ENCODE results near the gene CXADR.
"Not testable (repeated sequence)": the region's sequence is repeated elsewhere in the genome, so short reads cannot be mapped to it uniquely, and the experiment has no call there.

Gene CXADR

DNA sequence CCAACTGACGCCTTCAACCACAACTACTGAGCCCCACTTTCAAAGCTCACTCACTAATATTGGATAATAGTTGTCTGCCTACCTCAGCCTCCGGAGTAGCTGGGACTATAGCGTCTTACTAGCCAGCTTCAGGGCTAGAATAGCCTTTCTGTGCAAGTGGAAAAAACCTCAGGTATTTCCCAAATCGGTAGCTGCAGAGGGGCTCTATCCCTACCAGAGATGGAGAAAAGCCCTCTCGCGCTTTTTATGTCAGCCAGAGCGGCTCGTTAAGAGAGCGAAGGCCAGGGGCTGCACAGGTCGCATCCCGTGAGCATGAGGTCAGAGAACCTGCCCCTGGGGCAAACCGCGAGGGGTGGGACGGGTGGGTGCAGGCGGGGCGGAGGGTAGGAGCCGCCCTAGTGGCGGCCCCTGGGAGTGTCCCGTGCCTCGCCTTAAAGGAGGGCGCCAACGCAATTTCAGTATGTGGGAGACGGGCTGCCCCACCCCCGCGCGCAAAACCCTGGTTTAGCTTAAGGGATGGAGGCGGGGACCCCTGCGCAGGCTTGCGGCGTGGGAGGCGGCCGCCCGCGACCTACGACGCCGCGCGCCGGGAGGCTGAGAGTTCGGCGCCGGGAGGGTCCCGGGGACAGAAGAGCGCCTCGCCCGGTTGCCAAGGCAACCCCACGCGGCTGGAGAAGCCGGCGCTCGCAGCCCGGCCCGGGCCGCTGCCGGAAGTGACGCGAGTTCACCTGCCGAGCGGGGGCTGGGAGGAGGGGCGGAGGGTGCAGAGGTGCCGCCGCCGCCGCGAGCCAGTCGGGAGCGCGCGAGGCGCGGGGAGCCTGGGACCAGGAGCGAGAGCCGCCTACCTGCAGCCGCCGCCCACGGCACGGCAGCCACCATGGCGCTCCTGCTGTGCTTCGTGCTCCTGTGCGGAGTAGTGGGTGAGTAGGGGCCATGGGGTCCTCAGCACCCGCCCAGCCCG, at the start of gene CXADR:
CXADR (plus strand) TSS at position 791 of the 961 bp plus-strand sequence; CDS start at position 878, 87 bp downstream.
- DNase-seq, result peak; percentile 32 to 60 (median 44)

DNA sequence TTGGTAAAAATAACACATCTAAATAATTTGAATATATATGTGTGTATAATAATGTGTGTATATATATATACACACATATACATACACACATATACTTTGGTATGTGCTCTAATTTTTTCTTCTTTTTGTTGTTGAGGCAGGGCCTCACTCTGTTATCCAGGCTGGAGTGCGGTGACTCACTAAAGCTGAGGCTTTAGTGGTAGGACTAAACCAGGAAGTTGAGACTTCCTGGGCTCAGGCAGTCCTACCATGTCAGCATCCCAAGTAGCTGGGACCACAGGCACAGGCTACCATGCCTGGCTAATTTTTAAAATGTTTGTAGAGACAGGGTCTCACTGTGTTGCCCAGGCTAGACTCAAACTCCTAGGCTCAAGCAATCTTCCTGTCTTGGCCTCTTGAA, 46.7 kb upstream of the CXADR start:
- DNase-seq, result no peak

DNA sequence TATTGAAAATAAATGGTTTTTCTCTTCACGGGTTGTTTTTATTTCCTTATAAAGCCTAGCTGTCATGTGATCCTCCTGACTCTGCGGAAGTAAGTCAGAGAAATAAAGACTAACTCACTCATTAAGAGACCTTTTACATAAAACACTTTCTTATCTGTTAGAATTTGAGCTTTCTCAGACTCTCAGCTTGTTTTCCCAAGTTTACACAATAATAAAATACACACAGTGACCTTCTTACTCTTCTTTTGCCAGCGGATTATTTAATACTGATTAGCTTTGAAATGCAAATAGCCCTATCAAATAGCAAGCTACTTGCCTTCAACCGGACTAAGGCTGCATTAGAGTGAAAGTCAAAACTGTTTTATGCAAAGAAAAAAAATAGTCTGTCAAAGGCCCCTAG, 45.5 kb upstream of the CXADR start:
- no peak for DNase-seq

DNA sequence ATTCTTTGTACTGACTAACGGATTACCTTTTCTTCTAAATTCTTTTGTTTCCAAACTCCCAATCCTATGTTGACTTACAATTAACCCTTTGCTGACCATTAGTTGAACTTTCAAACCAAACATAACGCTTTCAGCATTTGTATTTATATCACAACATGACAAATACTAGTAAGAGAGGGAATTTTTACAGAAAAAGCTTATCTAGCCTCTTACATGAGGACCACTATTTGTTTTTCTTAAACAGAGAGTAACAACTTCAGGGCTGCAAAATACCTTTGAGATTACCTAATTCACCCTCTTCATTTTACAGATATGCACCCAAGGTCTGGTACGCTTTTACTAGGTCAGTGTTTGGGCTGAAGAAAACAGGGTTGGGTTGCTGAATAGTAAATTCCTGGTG, 45.0 kb upstream of the CXADR start:
- no peak for DNase-seq

DNA sequence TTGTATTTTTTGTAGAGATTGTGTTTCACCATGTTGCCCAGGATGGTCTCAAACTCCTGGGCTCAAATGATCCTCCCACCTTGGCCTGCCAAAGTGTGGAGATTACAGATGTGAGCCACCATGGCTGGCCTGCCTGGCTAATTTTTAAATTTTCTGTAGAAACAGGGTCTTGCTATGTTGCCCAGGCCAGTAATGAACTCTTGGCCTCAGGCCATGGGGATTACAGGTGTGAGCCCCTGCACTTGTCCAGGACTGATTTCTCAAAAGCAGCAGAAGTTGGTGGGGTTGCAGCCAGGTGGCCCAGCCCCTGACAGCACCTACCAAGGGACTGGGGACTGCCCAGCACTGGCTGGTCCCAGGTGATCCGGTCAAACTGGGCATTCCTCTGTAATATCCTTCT, 44.1 kb upstream of the CXADR start:
- DNase-seq, result no peak

DNA sequence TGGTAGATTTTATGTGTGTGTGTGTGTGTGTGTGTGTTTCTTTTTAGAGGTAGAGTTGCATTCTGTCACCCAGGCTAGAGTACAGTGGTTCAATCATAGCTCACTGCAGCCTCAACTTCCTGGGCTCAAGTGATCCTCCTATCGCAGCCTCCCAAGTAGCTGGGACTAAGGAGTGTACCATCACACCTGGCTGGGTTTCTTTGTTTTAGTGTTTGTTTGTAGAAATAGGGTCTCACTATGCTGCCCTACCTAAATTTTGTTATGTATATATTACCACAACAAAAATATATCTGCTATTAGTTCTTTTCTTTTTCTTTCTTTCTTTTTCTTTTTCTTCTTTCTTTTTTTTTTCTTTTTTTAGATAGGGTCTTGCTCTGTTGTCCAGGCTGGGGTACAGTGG, 43.1 kb upstream of the CXADR start:
- no peak for DNase-seq

DNA sequence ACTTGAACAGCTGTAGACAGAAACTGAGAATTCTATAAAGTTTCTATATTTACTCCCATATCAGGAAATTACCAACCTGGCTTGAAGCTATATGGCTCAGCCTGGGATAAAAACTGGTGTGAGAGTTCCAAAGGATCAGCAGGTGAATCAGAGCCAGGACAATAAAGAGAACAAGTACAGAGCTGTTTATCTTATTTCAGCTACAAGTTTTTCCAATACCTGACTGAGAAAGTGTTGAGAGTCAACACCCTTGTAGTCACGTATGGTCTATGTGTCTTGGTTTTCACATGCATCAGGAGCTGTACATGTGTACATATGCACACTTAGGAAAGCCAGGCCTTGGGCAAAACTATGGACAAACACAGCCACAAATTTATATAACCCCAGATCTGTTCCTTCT, 40.7 kb upstream of the CXADR start:
- DNase-seq, result no peak

DNA sequence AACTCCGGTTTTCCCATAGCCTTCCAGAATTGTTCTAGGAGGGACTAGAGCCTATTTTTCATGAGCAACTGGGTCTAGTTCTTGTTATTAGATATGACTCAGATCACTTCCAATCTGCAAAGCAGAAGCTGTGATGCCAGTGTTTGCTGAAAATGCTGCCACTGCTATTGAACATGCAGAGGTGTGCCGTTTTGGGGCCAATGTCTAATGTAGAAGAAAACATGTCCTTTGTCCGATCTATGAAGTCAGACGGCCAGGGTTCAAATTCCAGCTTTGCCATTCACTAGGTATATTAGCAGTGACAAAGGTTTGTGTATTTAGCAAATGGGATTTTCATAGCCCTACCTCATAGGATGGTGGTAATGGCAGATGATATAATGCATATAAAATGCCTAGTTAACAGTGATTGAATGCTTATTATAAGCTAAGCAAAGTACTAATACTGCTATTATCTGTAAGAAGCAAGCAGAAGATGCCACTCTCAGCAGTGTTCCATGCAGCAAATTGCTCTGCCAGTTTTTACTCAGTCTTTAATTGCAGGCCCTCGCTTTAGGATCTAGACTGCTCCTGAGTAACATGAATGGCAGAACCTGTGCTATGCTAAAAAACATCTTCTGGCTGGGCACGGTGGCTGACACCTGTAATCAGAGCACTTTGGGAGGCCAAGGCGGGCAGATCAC, 40.1 kb upstream of the CXADR start:
- no peak for DNase-seq

DNA sequence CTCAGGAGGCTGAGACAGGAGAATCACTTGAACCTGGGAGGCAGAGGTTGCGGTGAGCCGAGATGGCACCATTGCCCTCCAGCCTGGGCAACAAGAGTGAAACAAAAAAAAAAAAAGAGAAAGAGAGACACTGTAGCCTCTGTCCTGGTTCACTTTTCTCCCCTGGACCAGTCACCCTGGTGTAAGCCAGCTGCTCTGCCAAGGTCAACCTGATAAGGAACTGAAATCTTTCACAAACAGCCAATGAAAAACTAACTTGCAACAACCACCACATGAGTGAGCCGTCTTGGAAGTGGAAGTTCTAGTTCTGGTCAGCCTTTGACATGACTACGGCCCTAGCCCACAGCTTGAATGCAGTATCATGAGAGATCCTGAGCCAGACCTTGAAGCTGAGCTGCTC, 36.8 kb upstream of the CXADR start:
- DNase-seq, result no peak

DNA sequence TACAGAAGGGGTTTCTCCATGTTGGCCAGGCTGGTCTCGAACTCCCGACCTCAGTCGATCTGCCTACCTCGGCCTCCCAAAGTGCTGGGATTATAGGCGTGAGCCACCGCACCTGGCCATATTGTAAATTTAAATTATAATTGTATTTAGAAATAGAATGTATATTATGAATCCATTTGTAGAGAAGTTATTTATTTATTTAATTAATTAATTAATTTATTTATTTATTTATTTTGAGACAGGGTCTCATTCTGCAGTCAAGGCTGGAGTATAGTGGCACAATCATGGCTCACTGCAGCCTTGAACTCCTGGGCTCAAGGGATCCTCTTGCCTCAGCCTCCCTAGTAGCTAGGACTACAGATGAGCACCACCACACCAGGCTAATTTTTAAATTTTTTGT, 34.7 kb upstream of the CXADR start:
- DNase-seq, result not testable (repeated sequence)

DNA sequence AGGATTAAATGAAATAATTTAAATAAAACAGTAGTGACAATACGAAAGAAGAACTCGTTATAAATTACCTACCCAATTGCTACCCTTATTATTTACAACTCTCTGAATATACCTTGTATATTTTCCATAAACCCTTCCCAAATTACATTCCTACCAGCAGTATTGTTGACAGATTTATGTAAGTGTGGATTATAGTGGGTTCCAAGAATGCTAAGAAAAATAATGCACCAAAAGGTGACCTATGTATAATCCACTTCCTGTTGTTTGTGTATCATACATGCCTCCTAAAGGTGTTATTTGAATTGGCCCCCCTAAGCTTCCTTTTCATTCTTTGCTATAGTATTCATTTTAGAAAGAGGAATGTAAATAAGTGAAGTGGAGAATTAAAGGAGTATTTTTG, 33.2 kb upstream of the CXADR start:
- DNase-seq, result no peak

DNA sequence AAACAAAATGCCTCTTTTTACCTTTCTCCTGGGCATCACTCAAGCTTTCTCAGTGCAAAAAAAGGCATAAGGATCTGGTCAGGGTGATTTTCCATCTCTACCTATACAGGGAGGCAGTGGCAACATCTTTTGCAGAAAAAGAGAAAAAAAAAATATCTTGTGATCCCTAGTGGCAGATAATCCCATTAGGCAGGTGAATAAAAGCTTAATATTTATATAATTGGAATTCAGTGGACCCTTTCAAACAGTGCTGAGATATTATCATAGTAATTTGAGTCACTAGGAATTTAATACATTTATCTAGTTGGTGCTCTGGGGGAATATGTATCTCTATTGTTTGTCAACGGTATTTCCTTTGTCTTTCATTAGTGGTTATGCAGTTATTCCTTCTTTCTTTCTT, 29.9 kb upstream of the CXADR start:
- no peak for DNase-seq

DNA sequence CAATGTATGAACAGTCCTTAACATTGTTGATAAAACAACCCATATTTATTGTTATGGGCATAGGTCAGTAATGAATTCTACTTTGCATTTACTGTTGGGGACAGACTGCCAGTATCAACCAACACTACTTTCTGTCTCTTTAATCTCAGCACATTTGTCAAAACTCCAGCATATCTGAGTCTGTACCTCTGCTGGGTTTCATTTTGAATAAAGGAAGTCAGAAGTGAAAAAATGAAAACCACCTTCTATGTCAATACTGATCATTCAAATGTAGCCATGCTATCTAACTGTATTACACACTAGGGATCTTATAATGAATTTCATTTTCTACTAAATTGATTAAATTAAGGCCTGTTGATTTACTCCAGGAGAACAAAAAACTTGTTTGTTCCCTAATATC, 24.2 kb upstream of the CXADR start:
- no peak for DNase-seq

DNA sequence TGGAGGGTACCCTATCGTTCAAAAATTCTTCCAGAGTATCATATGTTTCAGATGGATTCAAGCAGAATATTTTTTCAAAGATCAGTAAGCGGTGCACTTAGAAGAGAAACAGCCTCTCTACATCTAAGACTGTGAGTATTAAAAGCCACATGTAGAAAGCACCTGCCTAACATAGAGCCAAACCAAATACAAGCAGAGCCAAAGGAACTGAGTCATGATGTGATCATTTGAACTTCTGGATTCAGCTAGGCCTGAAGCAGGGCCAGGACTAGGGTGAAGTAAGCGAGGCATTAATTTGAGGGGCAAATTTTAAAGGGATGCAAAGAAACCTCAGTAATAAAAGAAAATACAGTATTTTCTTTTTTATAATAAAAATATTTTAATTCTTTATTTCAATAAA, 23.3 kb upstream of the CXADR start:
- DNase-seq, result not testable (repeated sequence)

DNA sequence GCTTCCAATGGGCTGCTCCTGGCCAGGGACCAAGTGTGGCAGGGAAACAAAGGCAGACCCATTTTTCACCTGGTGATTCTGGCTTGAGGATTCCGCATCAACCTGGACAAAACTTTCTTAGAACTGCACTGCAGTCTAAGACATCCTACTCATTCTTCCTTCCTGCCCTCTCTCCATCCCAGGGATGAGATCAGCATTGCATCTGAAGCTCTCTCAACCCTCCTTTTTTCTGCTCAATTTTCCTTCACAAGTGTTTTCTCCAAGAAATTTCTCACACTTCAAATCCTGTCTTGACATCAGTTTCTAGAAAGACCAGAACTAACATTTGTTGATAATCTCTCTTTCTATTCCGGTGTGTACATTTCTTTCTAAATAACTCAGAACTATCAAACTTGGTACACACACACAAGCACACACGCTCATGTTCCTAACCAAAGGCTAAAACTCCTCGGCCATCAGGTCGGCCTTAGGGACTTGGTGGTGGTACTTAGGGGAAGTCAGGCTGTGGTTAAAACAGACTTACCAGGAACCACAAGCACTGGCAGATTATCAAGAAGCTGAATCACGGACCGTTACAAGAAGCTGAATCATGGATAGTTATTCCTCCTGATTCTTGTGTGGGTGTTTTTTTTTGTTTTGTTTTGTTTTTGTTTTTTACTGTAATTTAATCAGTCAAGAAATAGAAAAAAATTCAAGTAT, 21.0 kb upstream of the CXADR start:
- no peak for DNase-seq

DNA sequence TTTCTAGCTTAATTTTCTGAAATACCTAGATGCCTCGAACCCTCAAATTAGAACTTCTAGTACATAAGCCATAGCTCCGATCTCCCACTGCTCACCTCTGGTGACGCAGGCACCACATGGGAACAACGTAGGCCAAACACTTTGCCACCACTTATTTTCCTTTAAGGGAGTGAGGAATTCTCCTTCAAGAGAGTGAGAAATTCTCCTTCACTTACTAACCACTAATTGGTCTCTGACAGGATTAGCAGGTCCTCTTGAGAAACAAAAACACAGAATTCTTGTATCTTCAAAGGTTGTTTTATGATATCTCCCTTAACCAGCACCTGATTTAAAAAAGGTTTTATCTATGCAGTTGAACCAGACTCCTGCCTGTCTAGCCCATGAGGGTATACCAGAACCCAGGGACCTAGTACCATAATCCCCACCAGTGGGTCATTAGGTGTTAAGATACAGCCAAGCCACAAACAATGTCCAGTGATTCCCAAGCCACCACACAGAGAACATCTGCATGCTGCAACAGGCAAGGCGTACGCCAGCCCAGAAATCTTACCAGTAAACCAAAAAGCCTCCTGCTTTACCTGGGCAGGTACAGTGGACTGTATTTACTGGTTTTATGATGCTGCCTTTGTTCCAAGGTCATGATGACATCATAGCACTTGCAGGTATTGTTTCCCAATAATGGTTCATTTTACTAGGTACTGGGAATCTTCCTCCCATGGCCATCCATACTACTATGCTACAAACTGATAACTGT, 20.3 kb upstream of the CXADR start:
- DNase-seq, result no peak

DNA sequence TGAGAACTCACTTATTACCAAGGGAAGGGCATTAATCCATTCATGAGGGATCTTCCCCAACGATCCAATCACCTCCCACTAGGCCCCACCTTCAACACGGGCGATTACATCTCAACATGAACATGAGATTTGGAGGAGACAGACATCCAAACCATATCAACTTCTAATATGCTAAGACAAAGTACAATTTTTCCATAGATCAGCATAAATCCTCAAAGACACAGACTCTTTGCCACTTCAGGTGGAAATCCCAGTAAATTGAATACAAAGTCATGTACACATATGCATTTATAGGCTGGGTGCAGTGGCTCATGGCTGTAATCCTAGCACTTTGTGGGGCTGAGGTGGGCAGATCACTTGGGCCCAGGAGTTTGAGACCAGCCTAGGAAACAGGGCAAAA, 18.8 kb upstream of the CXADR start:
- DNase-seq, result no peak

DNA sequence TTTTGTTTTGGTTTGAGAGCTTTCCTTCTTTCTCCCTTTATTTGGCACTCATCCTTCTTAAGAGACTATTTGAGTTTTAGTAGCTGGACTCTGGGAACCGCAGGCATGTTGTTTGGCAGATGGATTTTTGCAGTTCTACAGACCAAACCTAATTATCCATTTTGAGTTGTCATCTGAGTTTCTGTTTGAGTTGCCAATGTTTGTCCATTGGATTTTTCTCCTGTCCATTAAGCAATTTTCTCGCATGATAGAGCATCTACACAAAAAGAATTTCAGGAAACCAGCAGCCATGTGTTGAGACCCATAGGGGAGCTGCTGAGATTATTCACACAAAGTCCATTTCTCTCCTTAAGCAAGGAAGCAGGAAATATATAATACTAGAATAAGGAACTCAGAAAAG, 17.2 kb upstream of the CXADR start:
- DNase-seq, result no peak

DNA sequence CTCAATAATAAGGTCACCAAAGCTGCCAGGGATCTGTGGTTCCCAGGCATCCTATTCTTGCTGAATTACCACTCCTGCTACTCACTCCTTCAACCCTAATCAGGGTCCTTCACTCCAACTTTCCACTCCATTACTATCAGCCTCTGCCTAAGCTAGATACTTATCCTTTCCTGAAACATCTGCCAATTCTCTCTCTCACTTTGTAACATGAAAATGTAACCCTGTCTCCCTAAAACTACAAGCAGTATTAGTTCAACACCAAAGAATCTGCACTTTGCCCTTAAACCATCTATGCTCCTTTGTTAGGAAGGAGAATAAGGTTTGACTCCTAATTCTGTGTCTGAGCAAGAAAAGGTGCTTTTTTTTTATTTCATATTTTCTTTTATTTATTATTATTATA, 15.5 kb upstream of the CXADR start:
- DNase-seq, result no peak

DNA sequence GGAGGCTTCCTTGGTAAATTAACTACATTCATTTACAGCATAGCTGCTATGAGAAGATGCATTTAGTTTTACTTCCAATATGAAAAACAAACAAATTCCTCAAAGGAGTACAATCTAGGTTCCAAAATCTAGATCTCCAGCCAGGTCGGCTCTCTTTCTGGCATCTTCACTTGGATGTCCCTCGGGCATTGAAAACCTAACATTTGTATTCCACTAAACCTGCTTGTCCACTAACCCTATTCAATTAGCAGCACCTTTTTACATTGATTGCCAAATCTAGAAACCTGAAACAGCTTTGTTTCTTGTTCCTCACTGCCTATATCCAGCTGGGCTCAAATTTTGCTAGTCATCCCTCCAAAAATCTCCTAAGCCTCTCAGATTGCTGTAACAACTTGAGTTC, 14.3 kb upstream of the CXADR start:
- DNase-seq, result no peak

DNA sequence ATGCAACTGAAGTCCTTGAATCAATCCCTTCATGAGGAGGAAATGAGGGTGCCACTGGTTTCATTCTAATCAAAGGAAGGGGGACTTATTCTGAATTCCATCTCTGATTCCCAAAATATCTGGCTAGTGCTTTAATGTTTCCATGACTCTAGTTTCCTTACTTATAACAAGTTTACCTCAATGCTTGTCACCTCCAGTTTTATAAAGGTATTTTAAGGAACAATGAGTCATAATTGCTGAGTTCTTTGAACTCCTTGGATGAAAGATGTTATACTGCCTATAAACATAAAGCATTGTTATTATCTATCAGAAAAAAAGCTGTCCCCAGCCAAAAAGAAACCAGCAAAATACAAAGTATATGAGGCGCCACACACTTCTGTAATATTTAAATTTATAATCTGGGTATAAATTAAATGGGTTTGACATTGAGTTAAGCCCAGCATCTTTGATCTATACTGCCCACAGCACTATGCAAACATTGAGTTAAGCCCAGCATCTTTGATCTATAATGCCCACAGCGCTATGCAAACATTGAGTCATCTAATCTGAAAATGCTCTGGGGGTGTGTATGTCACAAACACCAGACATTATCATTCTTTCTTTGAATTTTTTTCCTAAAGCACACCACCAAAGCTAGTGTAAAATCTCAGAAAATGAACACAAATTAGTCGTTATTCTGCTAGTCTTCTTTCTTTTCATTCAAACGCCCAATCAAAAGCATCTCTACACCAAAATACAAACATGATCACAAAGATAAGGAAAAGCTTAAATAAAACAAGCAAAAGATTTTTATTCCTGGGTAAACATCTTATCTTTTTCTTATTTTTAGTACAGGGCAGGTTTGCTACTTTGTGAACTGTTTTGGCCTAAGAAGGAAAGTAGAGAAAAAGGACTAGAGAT, 11.5 kb upstream of the CXADR start:
- DNase-seq, result no peak

DNA sequence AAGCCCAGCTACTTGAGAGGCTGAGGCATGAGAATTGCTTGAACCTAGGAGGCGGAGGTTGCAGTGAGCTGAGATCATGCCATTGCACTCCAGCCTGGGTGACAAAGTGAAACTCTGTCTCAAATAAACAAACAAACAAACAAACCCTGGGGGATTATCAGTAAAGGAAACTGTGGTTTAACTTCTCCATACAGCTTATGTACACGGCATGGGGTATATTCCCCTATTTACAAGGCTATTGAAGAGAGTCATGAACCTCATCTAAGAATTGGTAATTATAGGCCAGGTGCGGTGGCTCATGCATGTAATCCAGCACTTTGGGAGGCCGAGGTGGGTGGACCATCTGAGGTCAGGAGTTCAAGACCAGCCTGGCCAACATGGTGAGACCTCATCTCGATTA, 9.9 kb upstream of the CXADR start:
- DNase-seq, result not testable (repeated sequence)

Measured in activated CD4-positive, CD25-positive, alpha-beta regulatory T cell (primary cell).